Nephron (organoid): ENCODE results near the gene MED25.
A peak's percentile ranks its signal among the peaks of the same experiment; 100 is the strongest.

Experiments
- H3K27ac Mint-ChIP-seq, 3 experiments: 2 replicates each; pipeline ENCODE4 v1.8.0; 2020; ENCODE audit warnings: mixed read lengths in 3 of 3, mild to moderate bottlenecking in 2 of 3, moderate library complexity in 1 of 3
- H3K27me3 Mint-ChIP-seq: 2 replicates; pipeline ENCODE4 v1.8.0; 2021; ENCODE audit warnings: low read depth, mild to moderate bottlenecking, moderate library complexity, mixed read lengths
- H3K36me3 Mint-ChIP-seq: 2 replicates; pipeline ENCODE4 v1.8.0; 2020; ENCODE audit warnings: low read depth, mixed read lengths
- H3K4me1 Mint-ChIP-seq: 2 replicates; pipeline ENCODE4 v1.8.0; 2020; ENCODE audit warnings: mixed read lengths
- H3K4me3 Mint-ChIP-seq, 3 experiments: 2 replicates each; pipeline ENCODE4 v1.8.0; 2020; ENCODE audit warnings: mild to moderate bottlenecking in 3 of 3, mixed read lengths in 3 of 3, moderate library complexity in 2 of 3
- H3K9me3 Mint-ChIP-seq: 2 replicates; pipeline ENCODE4 v1.8.0; 2020; ENCODE audit warnings: mixed read lengths
- CTCF ChIP-seq, 3 experiments: fragments of 200-600 bp; sonication (generic); IDR thresholded peaks; one replicate each; pipeline ENCODE4 v1.5.0; 2021; ENCODE audit warnings: antibody characterized with exemption in 3 of 3; ENCODE audit not compliant: unreplicated experiment in 3 of 3

The MED25 gene

GRCh38 chr19:49856574-49857021 lies 38.5 kb downstream of the MED25 start:
- Mint-ChIP-seq H3K36me3 (peaks cover 21% of the 10 kb centered on the region), H3K27me3 (no peaks in the 10 kb centered on the region), H3K9me3 (no peaks in the 10 kb centered on the region), H3K27ac (no peak overlapping the region), H3K4me3 (no peak overlapping the region), H3K4me1 (peaks cover 20% of the 10 kb centered on the region)
- no peak for TF ChIP-seq CTCF (IDR thresholded peaks at IDR 0.05; ENCODE audit: unreplicated experiment in 3 of 3)

GRCh38 chr19:49857061-49857837 lies 39.2 kb downstream of the MED25 start:
- Mint-ChIP-seq H3K27me3 (no peaks in the 10 kb centered on the region), H3K9me3 (no peaks in the 10 kb centered on the region), H3K27ac (no peak overlapping the region), H3K4me3 (no peak overlapping the region), H3K4me1 (peaks cover 17% of the 10 kb centered on the region), H3K36me3 (peaks cover 24% of the 10 kb centered on the region)
- TF ChIP-seq CTCF (IDR thresholded peaks at IDR 0.05; ENCODE audit: unreplicated experiment in 3 of 3), result no peak

- H3K27ac Mint-ChIP-seq, result no peak overlapping the region
- no peak for TF ChIP-seq CTCF (IDR thresholded peaks at IDR 0.05; ENCODE audit: unreplicated experiment in 3 of 3)
- no peak overlapping the region for H3K4me3 Mint-ChIP-seq
- no peaks in the 10 kb centered on the region for H3K9me3 Mint-ChIP-seq
- H3K4me1 Mint-ChIP-seq, result peaks cover 12% of the 10 kb centered on the region
- H3K36me3 Mint-ChIP-seq, result peaks cover 20% of the 10 kb centered on the region
- H3K27me3 Mint-ChIP-seq, result no peaks in the 10 kb centered on the region
Measured at GRCh38 chr19:49857838-49858087, 39.7 kb downstream of the MED25 start.

- Mint-ChIP-seq H3K4me1 (peaks cover 10% of the 10 kb centered on the region), H3K4me3 (no peak overlapping the region), H3K27ac (peak overlapping the region in 1 of 3 experiments; percentile 22), H3K27me3 (no peaks in the 10 kb centered on the region), H3K9me3 (no peaks in the 10 kb centered on the region), H3K36me3 (peaks cover 21% of the 10 kb centered on the region)
- no peak for TF ChIP-seq CTCF (IDR thresholded peaks at IDR 0.05; ENCODE audit: unreplicated experiment in 3 of 3)
Measured at GRCh38 chr19:49858088-49858985, 40.2 kb downstream of the MED25 start.

GRCh38 chr19:49859682-49860335 lies 41.7 kb downstream of the MED25 start:
- peaks cover 5% of the 10 kb centered on the region for H3K4me1 Mint-ChIP-seq
- H3K27me3 Mint-ChIP-seq, result no peaks in the 10 kb centered on the region
- no peak for TF ChIP-seq CTCF (IDR thresholded peaks at IDR 0.05; ENCODE audit: unreplicated experiment in 3 of 3)
- peaks cover 30% of the 10 kb centered on the region for H3K36me3 Mint-ChIP-seq
- no peak overlapping the region for H3K4me3 Mint-ChIP-seq
- H3K9me3 Mint-ChIP-seq, result no peaks in the 10 kb centered on the region
- peak overlapping the region in 1 of 3 experiments; percentile 44 for H3K27ac Mint-ChIP-seq
